Measurements from ENCODE around the gene UCHL5.
"Not testable (repeated sequence)": the region's sequence is repeated elsewhere in the genome, so short reads cannot be mapped to it uniquely, and the experiment has no call there.

Gene UCHL5

GRCh38 chr1:193069748-193070385 is 10.7 kb upstream of the UCHL5 start:
- no peak for DNase-seq
- intact Hi-C loops (cut with DNase I), result no loop called here

- intact Hi-C loops (cut with DNase I), result no loop called here
- DNase-seq, result no peak
Measured at GRCh38 chr1:193068013-193068412, 8.9 kb upstream of the UCHL5 start.

GRCh38 chr1:193066606-193067005 is 7.4 kb upstream of the UCHL5 start:
- DNase-seq, result no peak
- intact Hi-C loops (cut with DNase I), result no loop called here

- intact Hi-C loops (cut with DNase I), result no loop called here
- DNase-seq, result no peak
Measured at GRCh38 chr1:193065954-193066353, 6.8 kb upstream of the UCHL5 start.

DNA sequence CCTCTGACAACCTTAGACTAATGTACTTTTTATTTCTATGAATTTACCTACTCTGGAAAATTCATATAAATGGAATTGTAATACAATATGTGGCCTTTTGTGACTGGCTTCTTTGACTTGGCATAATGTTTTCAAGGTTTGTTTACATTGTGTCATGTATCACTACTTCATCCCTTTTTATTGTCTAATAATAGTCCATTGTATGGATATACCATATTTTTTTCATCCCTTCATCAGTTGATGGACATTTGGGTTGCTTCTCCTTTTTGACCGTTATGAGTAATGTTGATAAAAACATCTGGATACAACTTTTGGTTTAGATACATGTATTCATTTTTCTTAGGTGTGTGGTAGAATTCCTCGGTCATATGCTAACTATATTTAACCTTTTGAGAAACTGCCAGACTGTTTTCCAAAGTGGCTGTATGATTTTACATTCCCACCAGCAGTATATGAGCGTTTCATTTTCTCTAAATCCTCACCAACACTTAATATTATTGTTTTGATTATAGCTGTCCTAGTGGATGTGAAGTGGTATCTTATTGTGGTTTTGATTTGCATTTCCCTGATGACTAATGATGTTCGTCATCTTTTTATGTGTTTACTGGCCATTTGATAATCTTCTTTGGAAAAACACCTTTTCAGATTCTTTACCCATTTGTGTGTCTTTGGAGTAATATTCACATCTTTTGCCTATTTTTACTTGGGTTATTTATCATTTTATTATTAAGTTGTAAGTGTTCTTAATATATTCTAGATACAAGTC is 3.7 kb upstream of the UCHL5 start:
- no peak for DNase-seq
- intact Hi-C loops (cut with DNase I), result loop anchor here (5.0 kb wide), 1 partner anchor 44 kb away; the partner anchor contains the start of gene GLRX2

- DNase-seq, result peak in 1 of 42 donors; percentile 12
- intact Hi-C loops (cut with DNase I), result loop anchor here (5.0 kb wide), 1 partner anchor 46 kb away; the partner anchor contains the start of gene GLRX2
Measured at GRCh38 chr1:193060938-193061337, 1.8 kb upstream of the UCHL5 start.

DNA sequence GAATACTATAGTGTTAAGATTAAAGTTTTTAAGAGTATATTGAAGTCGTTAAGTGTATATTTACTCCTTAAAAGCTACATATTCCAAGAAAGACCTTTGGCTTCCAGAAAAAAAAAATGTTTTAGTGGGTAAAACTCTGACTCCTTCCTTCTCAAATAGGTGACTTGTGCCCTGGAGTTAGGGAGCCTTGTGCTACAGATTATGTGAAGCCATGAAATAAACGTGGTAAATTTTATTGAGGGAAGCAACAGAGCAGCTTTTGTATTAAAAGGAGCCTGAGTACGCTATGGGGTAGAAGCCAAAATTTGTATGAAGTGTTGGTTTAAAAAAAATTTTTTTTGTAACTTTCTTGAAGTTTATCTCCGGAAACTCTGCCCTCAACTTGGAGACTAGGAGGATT is 1.2 kb upstream of the UCHL5 start:
- intact Hi-C loops (cut with DNase I), result loop anchor here (5.0 kb wide), 1 partner anchor 47 kb away; the partner anchor contains the start of gene GLRX2
- no peak for DNase-seq

DNA sequence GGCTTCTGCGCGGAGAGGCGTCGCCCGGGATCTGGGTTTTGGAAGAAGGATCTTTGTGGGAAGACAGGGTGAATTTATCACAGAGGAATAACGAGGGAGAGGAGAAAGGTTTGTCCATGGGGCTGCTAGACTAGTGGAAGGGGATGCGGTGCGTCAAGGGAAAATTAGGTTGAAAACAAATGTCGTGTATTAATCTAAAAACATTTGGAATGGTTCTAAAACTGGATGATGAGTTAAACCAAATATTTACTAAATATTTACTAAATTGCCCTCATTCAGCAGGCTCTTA is 899 bp upstream of the UCHL5 start:
- intact Hi-C loops (cut with DNase I), result loop anchor here (5.0 kb wide), 1 partner anchor 47 kb away; the partner anchor contains the start of gene GLRX2
- DNase-seq, result no peak

DNA sequence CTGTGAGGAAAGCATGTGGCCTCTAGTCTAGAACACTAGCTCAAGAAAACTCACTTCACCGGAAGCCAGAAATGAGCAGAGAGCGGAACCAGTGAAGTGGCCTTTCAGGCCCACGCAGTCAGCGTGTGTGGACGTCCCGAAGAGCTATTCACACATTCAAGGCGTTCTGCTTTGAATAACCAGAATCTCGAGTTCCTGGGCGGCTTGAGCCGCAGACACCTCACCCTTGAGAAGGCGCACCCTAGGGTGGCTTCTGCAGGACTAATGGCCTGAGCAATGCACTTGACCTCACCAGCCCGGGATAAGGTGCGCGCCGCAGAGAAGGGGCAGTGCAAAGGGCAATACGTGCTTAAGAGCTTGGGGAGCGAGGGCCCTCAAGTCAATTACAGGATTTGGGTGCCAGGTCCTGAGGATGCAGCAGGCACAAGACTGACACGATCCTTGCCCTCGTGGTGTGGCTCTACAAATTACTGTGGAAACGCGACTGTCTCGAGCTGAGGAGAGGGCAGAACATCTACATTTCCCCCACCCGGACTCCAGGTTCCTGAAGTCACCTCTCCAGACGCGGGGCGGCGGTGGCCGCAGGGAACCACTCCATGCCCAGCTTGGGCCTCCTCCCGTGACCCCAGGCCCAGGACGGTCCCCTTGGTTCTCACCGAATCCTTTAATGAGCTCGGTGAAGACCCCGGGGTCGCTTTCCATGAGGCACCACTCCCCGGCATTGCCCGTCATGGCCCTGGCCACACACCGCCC is 455 bp downstream of the UCHL5 start:
- peak in 29 of 42 donors; percentile 2 to 50 (median 16) for DNase-seq

DNA sequence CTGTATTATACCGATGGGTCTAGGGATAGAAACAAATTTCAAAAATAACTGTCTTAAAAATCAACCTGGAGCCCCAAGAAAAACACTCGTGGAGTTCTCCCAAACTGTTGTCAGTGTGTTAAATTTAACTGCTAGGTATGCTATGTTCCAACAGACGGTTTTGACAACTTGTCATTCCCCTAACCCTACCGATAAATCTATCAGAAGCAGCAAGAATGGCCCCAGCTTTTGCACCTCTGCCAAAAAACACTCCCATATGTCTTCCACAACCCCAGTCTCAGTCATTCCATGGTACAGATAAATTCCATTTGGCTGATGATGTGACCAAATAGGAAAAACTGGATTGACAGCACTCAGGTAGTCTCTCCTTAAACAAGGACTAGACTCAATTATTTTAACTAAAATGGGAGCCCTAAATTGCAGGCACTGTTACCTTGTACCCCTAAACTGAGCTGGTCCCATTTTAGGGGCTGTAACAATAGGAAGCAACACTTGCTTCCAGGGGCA is 4.9 kb downstream of the UCHL5 start:
- DNase-seq, result no peak
- intact Hi-C loops (cut with DNase I), result no loop called here

More for the DNA sequence above, 455 bp downstream of the UCHL5 start:
- intact Hi-C loops (cut with DNase I), result loop anchor here (2.0 to 5.0 kb wide), 2 partner anchors 64 to 250 kb away; partner anchors contain the start of genes CDC73 and RGS2

DNA sequence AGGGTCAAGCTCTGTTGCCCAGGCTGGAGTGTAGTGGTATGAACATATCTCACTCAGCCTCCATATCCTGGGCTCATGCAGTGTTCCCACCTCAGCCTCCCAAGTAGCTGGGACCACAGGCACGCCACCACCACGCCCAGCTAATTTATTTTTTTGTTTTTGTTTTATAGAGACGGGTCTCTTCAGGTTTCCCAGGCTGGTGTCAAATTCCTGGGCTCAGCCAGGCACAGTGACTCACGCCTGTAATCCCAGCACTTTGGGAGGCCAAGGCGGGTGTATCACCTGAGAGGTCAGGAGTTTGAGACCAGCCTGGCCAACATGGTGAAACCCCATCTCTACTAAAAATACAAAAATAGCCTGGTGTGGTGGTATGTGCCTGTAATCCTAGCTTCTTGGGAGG is 10.2 kb downstream of the UCHL5 start:
- intact Hi-C loops (cut with DNase I); DNase-seq: not testable (repeated sequence)

GRCh38 chr1:193042766-193043691 is 16.1 kb downstream of the UCHL5 start:
- intact Hi-C loops (cut with DNase I), result no loop called here
- no peak for DNase-seq

DNA sequence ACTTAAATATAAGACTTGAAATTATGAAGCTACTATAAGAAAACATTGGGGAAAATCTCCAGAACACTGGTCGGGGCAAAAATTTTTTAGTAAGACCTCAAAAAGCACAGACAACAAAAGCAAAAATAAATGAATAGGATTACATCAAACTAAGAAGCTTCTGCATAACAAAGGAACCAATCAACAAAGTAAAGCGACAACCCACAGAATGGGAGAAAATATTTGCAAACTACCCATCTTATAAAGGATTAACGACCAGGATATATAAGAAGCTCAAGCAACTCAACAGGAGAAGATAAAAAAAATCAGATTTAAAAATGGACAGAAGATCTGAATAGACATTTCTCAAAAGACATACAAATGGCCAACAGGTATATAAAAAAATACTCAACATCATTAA is 19.1 kb downstream of the UCHL5 start:
- no peak for DNase-seq
- intact Hi-C loops (cut with DNase I), result no loop called here

DNA sequence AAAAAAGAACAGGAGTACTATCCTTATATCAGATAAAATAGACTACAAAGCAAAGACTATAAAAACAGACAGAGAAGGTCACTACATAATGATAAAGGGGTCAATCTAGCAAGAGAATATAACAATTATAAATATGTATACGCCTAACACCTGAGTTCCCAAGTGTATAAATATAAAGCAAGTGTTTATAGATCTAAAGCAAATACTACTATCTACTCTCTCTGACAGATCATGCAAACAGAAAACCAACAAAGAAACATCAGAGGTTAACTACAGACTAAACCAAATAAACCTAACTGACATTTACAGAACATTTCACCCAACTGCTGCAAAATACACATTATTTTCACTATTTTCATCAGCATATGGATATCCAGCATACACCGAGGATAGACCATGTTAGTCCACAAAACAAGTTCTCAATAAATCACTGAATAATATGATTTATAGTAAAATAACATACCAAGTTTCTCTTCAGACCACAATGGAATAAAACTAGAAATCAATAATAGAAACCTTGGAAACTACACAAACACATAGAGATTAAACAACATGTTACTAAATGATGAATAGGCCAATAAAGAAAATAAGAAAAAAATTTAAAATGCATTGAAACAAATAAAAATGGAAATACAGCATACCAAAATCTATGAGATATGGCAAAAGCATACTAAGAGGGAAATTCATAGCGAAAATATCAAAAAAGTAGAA is 22.7 kb downstream of the UCHL5 start:
- intact Hi-C loops (cut with DNase I), result no loop called here
- DNase-seq, result no peak

DNA sequence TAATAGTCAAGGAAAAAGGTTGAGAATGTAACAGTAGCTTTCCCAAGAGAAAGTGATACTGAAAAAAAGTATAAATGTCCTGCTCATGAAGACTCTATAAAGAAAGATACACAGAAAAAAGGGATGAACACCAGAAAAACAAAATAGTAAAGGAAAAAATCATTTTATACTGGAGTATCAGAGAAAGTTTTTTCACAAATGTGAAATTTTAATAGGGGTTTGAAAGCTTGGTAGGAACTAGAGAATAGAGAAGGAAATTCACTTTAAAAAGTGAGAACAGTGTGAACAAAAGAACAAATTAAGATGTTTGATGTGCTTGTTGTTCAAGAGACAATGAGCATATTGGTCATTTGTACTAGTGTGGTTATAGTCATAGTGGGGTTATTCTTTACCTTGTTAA is 25.6 kb downstream of the UCHL5 start:
- DNase-seq, result no peak
- intact Hi-C loops (cut with DNase I), result no loop called here

DNA sequence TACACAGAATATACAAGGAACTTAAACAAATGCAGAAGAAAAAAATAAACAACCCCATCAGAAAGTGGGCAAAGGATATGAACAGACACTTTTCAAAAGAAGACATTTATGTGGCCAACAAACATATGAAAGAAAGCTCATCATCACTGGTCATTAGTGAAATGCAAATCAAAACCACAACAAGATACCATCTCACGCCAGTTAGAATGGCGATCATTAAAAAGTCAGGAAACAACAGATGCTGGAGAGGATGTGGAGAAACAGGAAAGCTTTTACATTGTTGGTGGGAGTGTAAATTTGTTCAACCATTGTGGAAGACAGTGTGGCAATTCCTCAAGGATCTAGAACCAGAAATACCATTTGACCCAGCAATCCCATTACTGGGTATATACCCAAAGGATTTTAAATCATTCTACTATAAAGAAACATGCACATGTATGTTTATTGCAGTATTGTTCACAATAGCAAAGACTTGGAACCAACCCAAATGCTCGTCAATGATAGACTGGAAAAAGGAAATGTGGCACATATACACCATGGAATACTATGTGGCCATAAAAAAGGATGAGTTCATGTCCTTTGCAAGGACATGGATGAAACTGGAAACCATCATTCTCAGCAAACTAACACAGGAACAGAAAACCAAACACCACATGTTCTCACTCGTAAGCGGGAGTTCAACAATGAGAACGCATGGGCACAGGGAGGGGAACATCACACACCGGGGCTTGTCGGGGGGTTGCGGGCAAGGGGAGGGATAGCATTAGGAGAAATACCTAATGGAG is 26.3 kb downstream of the UCHL5 start:
- intact Hi-C loops (cut with DNase I); DNase-seq: not testable (repeated sequence)

GRCh38 chr1:193031431-193031830 is 27.7 kb downstream of the UCHL5 start:
- intact Hi-C loops (cut with DNase I), result no loop called here

More at GRCh38 chr1:193031431-193031830, 27.7 kb downstream of the UCHL5 start:
- DNase-seq, result no peak
